SK-N-SH (cell line): ENCODE data around the gene SAA2. TPM values are rescaled to one million over a fixed set of nuclear protein-coding genes. Genes with fewer than 3 reads are reported as not detected.

Source experiments
- CTCF ChIA-PET: fragments of 300-600, 350-600 bp; formaldehyde crosslinking; extraction: SDS; loops from one replicate; lab custom pipeline; 2021; lab: Yijun Ruan, JAX
- POLR2A ChIA-PET: fragments of 350-600 bp; sonication (Branson Sonifier 250); formaldehyde crosslinking; extraction: SDS; loops from one replicate; lab custom pipeline; 2020; ENCODE audit warnings: antibody characterized with exemption, inconsistent platforms; lab: Yijun Ruan, JAX
- DNase-seq: peaks from one replicate; pipeline ENCODE4 v3.0.0; 2012
- H2AFZ ChIP-seq: fragments of 200-600 bp; sonication (generic); 2 replicates; pipeline ENCODE4 v1.8.1; 2016; ENCODE audit warnings: antibody characterized with exemption, mild to moderate bottlenecking, low read depth
- H3F3A ChIP-seq: fragments of 200-600 bp; sonication (generic); replicated peaks from 2 replicates; pipeline ENCODE3; 2016; ENCODE audit warnings: antibody characterized with exemption, mild to moderate bottlenecking; ENCODE audit not compliant: insufficient read depth
- H3K27ac ChIP-seq, 2 experiments: fragments of 200-500 bp in 1 of 2; fragments of 200-600 bp in 1 of 2; sonication (Bioruptor generic) in 1 of 2; sonication (generic), shearing (Covaris generic) in 1 of 2; 2 replicates each; pipeline versions ENCODE4 v1.5.1 to v1.6.1; 2014 to 2016; ENCODE audit warnings: low read depth in 2 of 2, inconsistent platforms in 1 of 2, low read length in 1 of 2, mild to moderate bottlenecking in 1 of 2, mixed read lengths in 1 of 2
- H3K27me3 ChIP-seq: fragments of 200-600 bp; sonication (generic), shearing (Covaris generic); 2 replicates; pipeline ENCODE4 v1.6.1; 2016; ENCODE audit warnings: mixed run types; ENCODE audit not compliant: insufficient read depth
- H3K36me3 ChIP-seq, 2 experiments: fragments of 200-500 bp in 1 of 2; fragments of 200-600 bp in 1 of 2; sonication (Bioruptor generic) in 1 of 2; sonication (generic) in 1 of 2; replicated peaks in 1 of 2; 2 replicates each; pipeline versions ENCODE3 to v1.5.1; 2014 to 2016; ENCODE audit warnings: low read length in 1 of 2, mild to moderate bottlenecking in 1 of 2; ENCODE audit not compliant: insufficient read depth in 2 of 2, control insufficient read depth in 1 of 2
- H3K4me1 ChIP-seq, 2 experiments: fragments of 200-500 bp in 1 of 2; fragments of 200-600 bp in 1 of 2; sonication (Bioruptor generic) in 1 of 2; sonication (generic), shearing (Covaris generic) in 1 of 2; 2 replicates each; pipeline versions ENCODE4 v1.5.1 to v1.6.1; 2014 to 2016; ENCODE audit warnings: low read depth in 1 of 2, low read length in 1 of 2, mixed run types in 1 of 2; ENCODE audit not compliant: insufficient read depth in 2 of 2, control insufficient read depth in 1 of 2
- H3K4me2 ChIP-seq: fragments of 200-600 bp; sonication (generic), shearing (Covaris generic); 2 replicates; pipeline ENCODE4 v1.6.1; 2017; ENCODE audit warnings: mixed run types
- H3K4me3 ChIP-seq, 2 experiments: fragments of 200-500 bp in 1 of 2; fragments of 200-600 bp in 1 of 2; sonication (Bioruptor generic) in 1 of 2; sonication (generic), shearing (Covaris generic) in 1 of 2; 2 replicates each; pipeline versions ENCODE4 v1.5.1 to v1.8.1; 2014 to 2016; ENCODE audit warnings: low read depth in 2 of 2, inconsistent platforms in 1 of 2, low read length in 1 of 2, mild to moderate bottlenecking in 1 of 2, mixed read lengths in 1 of 2, moderate library complexity in 1 of 2
- H3K79me2 ChIP-seq: fragments of 200-600 bp; sonication (generic); 2 replicates; pipeline ENCODE4 v1.8.1; 2017; ENCODE audit warnings: mild to moderate bottlenecking; ENCODE audit not compliant: insufficient read depth
- H3K9ac ChIP-seq: fragments of 200-600 bp; sonication (generic); 2 replicates; pipeline ENCODE4 v1.6.1; 2017; ENCODE audit warnings: mixed run types
- H3K9me2 ChIP-seq: fragments of 200-600 bp; sonication (generic); 2 replicates; pipeline ENCODE4 v1.6.1; 2017; ENCODE audit warnings: mixed run types
- H3K9me3 ChIP-seq: fragments of 200-600 bp; sonication (generic); 2 replicates; pipeline ENCODE4 v1.6.1; 2017; ENCODE audit warnings: mixed run types, mild to moderate bottlenecking, moderate library complexity
- H4K20me1 ChIP-seq: fragments of 200-600 bp; sonication (generic); 2 replicates; pipeline ENCODE4 v1.6.1; 2017; ENCODE audit warnings: mild to moderate bottlenecking, mixed run types; ENCODE audit not compliant: insufficient read depth
- EZH2phosphoT487 ChIP-seq: fragments of 200-600 bp; sonication (generic); IDR thresholded peaks from 2 replicates; pipeline ENCODE4 v1.6.1; 2017; ENCODE audit warnings: low read depth, mixed run types, mild to moderate bottlenecking, antibody characterized with exemption, moderate library complexity, borderline replicate concordance
- FOXJ3 ChIP-seq: sonication (generic); formaldehyde crosslinking; IDR thresholded peaks from 2 replicates; pipeline ENCODE4 v1.5.1; 2020; ENCODE audit warnings: mild to moderate bottlenecking, missing genetic modification reagents
- GATA2 ChIP-seq: sonication (generic); formaldehyde crosslinking; IDR thresholded peaks from 2 replicates; pipeline ENCODE4 v1.5.0; 2020; ENCODE audit warnings: mild to moderate bottlenecking, missing genetic modification reagents
- IRF3 ChIP-seq: fragments of 150-350 bp; IDR thresholded peaks from 2 replicates; pipeline ENCODE4 v1.6.1; 2016; ENCODE audit warnings: mild to moderate bottlenecking, low read depth, low read length
- MAX ChIP-seq: IDR thresholded peaks from 2 replicates; pipeline ENCODE4 v1.4.0; 2012; ENCODE audit warnings: low read depth
- MEF2A ChIP-seq: IDR thresholded peaks from 2 replicates; pipeline ENCODE4 v1.4.0; 2012; ENCODE audit warnings: low read depth, borderline replicate concordance
- MXI1 ChIP-seq: IDR thresholded peaks from 2 replicates; pipeline ENCODE4 v1.6.1; 2012; ENCODE audit warnings: mild to moderate bottlenecking, low read depth, low read length, improper control_type of control experiment
- NRF1 ChIP-seq: IDR thresholded peaks from 2 replicates; pipeline ENCODE4 v1.6.1; 2012; ENCODE audit warnings: low read depth, mild to moderate bottlenecking, low read length
- PBX3 ChIP-seq: IDR thresholded peaks from 2 replicates; pipeline ENCODE4; 2012
- POLR2AphosphoS5 ChIP-seq: IDR thresholded peaks from 2 replicates; pipeline ENCODE4 v1.6.1; 2012; ENCODE audit warnings: low read depth, low read length
- RAD21 ChIP-seq: IDR thresholded peaks from 2 replicates; pipeline ENCODE4 v1.6.1; 2012; ENCODE audit warnings: mild to moderate bottlenecking, low read length
- RCOR1 ChIP-seq: fragments of 150-350 bp; IDR thresholded peaks from 2 replicates; pipeline ENCODE4 v1.6.1; 2017; ENCODE audit warnings: antibody characterized with exemption, low read length
- REST ChIP-seq: IDR thresholded peaks from 2 replicates; pipeline ENCODE4 v1.6.1; 2012; ENCODE audit warnings: mild to moderate bottlenecking, low read depth, low read length, moderate library complexity
- SMC3 ChIP-seq: IDR thresholded peaks from 2 replicates; pipeline ENCODE4 v1.6.1; 2012; ENCODE audit warnings: low read depth, low read length, improper control_type of control experiment
- TCF12 ChIP-seq: IDR thresholded peaks from 2 replicates; pipeline ENCODE4 v1.4.0; 2012
- USF1 ChIP-seq: IDR thresholded peaks from 2 replicates; pipeline ENCODE4 v1.4.0; 2012; ENCODE audit warnings: low read depth, borderline replicate concordance
- USF2 ChIP-seq: fragments of 150-350 bp; IDR thresholded peaks from 2 replicates; pipeline ENCODE4 v1.6.1; 2017; ENCODE audit warnings: antibody characterized with exemption, low read length, low read depth, borderline replicate concordance
- WGBS: methylation state at CpG from one replicate; pipeline ENCODE4 v1.1.6; 2017; ENCODE audit warnings: low lambda C conversion rate; 5-methylcytosine and 5-hydroxymethylcytosine counted together
- polyA plus RNA-seq, 3 experiments: library from polyadenylated mRNA; depleted of rRNA; stranded (reverse); fragments of >200 nt; gene quantifications; 2 replicates each; pipeline ENCODE4 v1.2.3, GENCODE V29; 2012

The SAA2 gene
- polyA plus RNA-seq, 1 of the 3 experiments (the other 2 are of a cell fraction) = not detected

- no peak overlapping the region for H3K9ac ChIP-seq
- H3K4me2 ChIP-seq = no peak overlapping the region
- no peaks in the 10 kb centered on the region for H3K9me2 ChIP-seq
- H4K20me1 ChIP-seq = no peaks in the 10 kb centered on the region
- H3K79me2 ChIP-seq = no peaks in the 10 kb centered on the region
- no peak for TF ChIP-seq NRF1
- no peak for TF ChIP-seq USF1
- no peak for TF ChIP-seq EZH2phosphoT487
- no peak for TF ChIP-seq RCOR1
- no peak for TF ChIP-seq MEF2A
- no peak for TF ChIP-seq REST
- no peak for TF ChIP-seq RAD21
- no peak for TF ChIP-seq POLR2AphosphoS5
- TF ChIP-seq GATA2 (CRISPR knock-in tag) = no peak
- no peak for TF ChIP-seq FOXJ3 (CRISPR knock-in tag)
- no peak for TF ChIP-seq IRF3
- no peak for TF ChIP-seq MAX
- no peaks in the 10 kb centered on the region for H3K36me3 ChIP-seq
- DNase-seq = no peak
- H3K4me3 ChIP-seq = no peak overlapping the region
- no peak overlapping the region for H2AFZ ChIP-seq
- H3F3A ChIP-seq = no peaks in the 10 kb centered on the region
- ChIA-PET CTCF (no interaction called here), POLR2A (no interaction called here)
- H3K27me3 ChIP-seq = no peaks in the 10 kb centered on the region
- no peaks in the 10 kb centered on the region for H3K4me1 ChIP-seq
- WGBS = 67% methylated on average over 4 of the region's 4 CpGs
- H3K9me3 ChIP-seq = no peaks in the 10 kb centered on the region
- H3K27ac ChIP-seq = no peak overlapping the region
These were observed 22.7 kb upstream of the SAA2 start for GRCh38 chr11:18271206-18271605.

GRCh38 chr11:18270102-18270501, 21.6 kb upstream of the SAA2 start:
- Histone ChIP-seq H3K36me3 (no peaks in the 10 kb centered on the region), H2AFZ (no peak overlapping the region), H3K27me3 (no peaks in the 10 kb centered on the region), H3K9ac (no peak overlapping the region), H3K79me2 (no peaks in the 10 kb centered on the region), H3K27ac (no peak overlapping the region), H3K4me2 (no peak overlapping the region), H3K9me3 (no peaks in the 10 kb centered on the region), H3K4me3 (no peak overlapping the region), H3K4me1 (no peaks in the 10 kb centered on the region), H3K9me2 (no peaks in the 10 kb centered on the region), H4K20me1 (no peaks in the 10 kb centered on the region), H3F3A (no peaks in the 10 kb centered on the region)
- ChIA-PET POLR2A (no interaction called here), CTCF (interaction anchor here (1.5 to 1.6 kb wide), 2 partner anchors 26 to 164 kb away, joined by 3 to 5 read pairs; partner anchors contain the start of gene SAAL1)
- 80% methylated on average over 4 of the region's 4 CpGs for WGBS
- no peak for DNase-seq
- TF ChIP-seq POLR2AphosphoS5 (no peak), PBX3 (no peak), RAD21 (no peak), EZH2phosphoT487 (no peak), USF2 (no peak), TCF12 (no peak), SMC3 (no peak), MXI1 (no peak), IRF3 (no peak)
